Mucosa of rectum (tissue), 2 donors: ENCODE measurements around the gene PHLDA3.
"Not testable (repeated sequence)": the region's sequence is repeated elsewhere in the genome, so short reads cannot be mapped to it uniquely, and the experiment has no call there.

ENCODE experiments used
- H3K27ac ChIP-seq, 2 donors: one replicate each; pipeline ENCODE4 v1.7.0; 2013; ENCODE audit warnings: inconsistent platforms in 2 of 2, low read depth in 2 of 2, low read length in 2 of 2
- H3K27me3 ChIP-seq, 2 donors: one replicate each; pipeline ENCODE4 v1.7.0; 2013; ENCODE audit warnings: low read length in 2 of 2; ENCODE audit not compliant: control insufficient read depth in 2 of 2, insufficient read depth in 2 of 2
- H3K36me3 ChIP-seq, 2 donors: one replicate each; pipeline ENCODE4 v1.7.0; 2013; ENCODE audit warnings: low read length in 2 of 2; ENCODE audit not compliant: control insufficient read depth in 2 of 2, insufficient read depth in 2 of 2
- H3K4me1 ChIP-seq, 2 donors: one replicate each; pipeline ENCODE4 v1.7.0; 2013; ENCODE audit warnings: low read length in 2 of 2, mild to moderate bottlenecking in 1 of 2; ENCODE audit not compliant: control insufficient read depth in 2 of 2, insufficient read depth in 2 of 2
- H3K4me3 ChIP-seq, 2 donors: one replicate each; pipeline ENCODE4 v1.7.0; 2013; ENCODE audit warnings: low read length in 2 of 2
- H3K9ac ChIP-seq, 2 donors: one replicate each; pipeline ENCODE4 v1.7.0; 2013; ENCODE audit warnings: low read length in 2 of 2, low read depth in 1 of 2, mild to moderate bottlenecking in 1 of 2
- H3K9me3 ChIP-seq, 2 donors: one replicate each; pipeline ENCODE4 v1.7.0; 2013; ENCODE audit warnings: low read length in 2 of 2; ENCODE audit not compliant: control insufficient read depth in 2 of 2
- donor health status: healthy.
- donor health status: Normal muscosa, but diverticular disease.

PHLDA3 gene

GRCh38 chr1:201497935-201498509 is 29.0 kb upstream of the PHLDA3 start:
- no peaks in the 10 kb centered on the region for H3K27me3 ChIP-seq
- H3K36me3 ChIP-seq = peaks cover 23 to 24% of the 10 kb centered on the region in 2 donors
- H3K4me3 ChIP-seq = no peak overlapping the region
- H3K9ac ChIP-seq = no peak overlapping the region
- peaks cover 13 to 32% of the 10 kb centered on the region in 2 donors for H3K4me1 ChIP-seq
- H3K27ac ChIP-seq = peak overlapping the region; percentile 0 to 58
- no peaks in the 10 kb centered on the region for H3K9me3 ChIP-seq

- Histone ChIP-seq H3K36me3 (peaks cover 24 to 28% of the 10 kb centered on the region in 2 donors), H3K27ac (peak overlapping the region; percentile 59 to 67), H3K9me3 (no peaks in the 10 kb centered on the region), H3K4me1 (peaks cover 13 to 23% of the 10 kb centered on the region in 2 donors), H3K9ac (no peak overlapping the region), H3K27me3 (no peaks in the 10 kb centered on the region), H3K4me3 (peak overlapping the region in 1 of 2 donors; percentile 21)
Observed at GRCh38 chr1:201496296-201496690, 27.3 kb upstream of the PHLDA3 start.

- H3K9ac ChIP-seq = peak overlapping the region in 1 of 2 donors; percentile 23
- no peak overlapping the region for H3K4me3 ChIP-seq
- H3K4me1 ChIP-seq = peaks cover 13 to 17% of the 10 kb centered on the region in 2 donors
- no peaks in the 10 kb centered on the region for H3K27me3 ChIP-seq
- H3K27ac ChIP-seq = peak overlapping the region; percentile 59 to 67
- no peaks in the 10 kb centered on the region for H3K9me3 ChIP-seq
- H3K36me3 ChIP-seq = peaks cover 24 to 31% of the 10 kb centered on the region in 2 donors
Observed at GRCh38 chr1:201495551-201496295, 26.7 kb upstream of the PHLDA3 start.

GRCh38 chr1:201493757-201494617 is 25.0 kb upstream of the PHLDA3 start:
- no peak overlapping the region for H3K4me3 ChIP-seq

GRCh38 chr1:201493026-201493656 is 24.2 kb upstream of the PHLDA3 start:
- Histone ChIP-seq H3K27ac (peak overlapping the region in 1 of 2 donors; percentile 39), H3K4me1 (peaks cover 17 to 20% of the 10 kb centered on the region in 2 donors), H3K36me3 (peaks cover 29 to 44% of the 10 kb centered on the region in 2 donors)
- not testable (repeated sequence) for H3K9ac ChIP-seq, H3K27me3 ChIP-seq, H3K9me3 ChIP-seq, H3K4me3 ChIP-seq

More at GRCh38 chr1:201493757-201494617, 25.0 kb upstream of the PHLDA3 start:
- Histone ChIP-seq H3K4me1 (peaks cover 13 to 20% of the 10 kb centered on the region in 2 donors), H3K9ac (no peak overlapping the region), H3K27ac (peak overlapping the region; percentile 41 to 73), H3K27me3 (no peaks in the 10 kb centered on the region), H3K36me3 (peaks cover 33 to 41% of the 10 kb centered on the region in 2 donors), H3K9me3 (no peaks in the 10 kb centered on the region)

GRCh38 chr1:201491896-201492511 is 23.0 kb upstream of the PHLDA3 start:
- Histone ChIP-seq H3K9me3 (no peaks in the 10 kb centered on the region), H3K27me3 (no peaks in the 10 kb centered on the region), H3K27ac (peak overlapping the region; percentile 26 to 39), H3K4me3 (no peak overlapping the region), H3K9ac (no peak overlapping the region), H3K4me1 (peaks cover 17 to 20% of the 10 kb centered on the region in 2 donors), H3K36me3 (peaks cover 36 to 55% of the 10 kb centered on the region in 2 donors)

- Histone ChIP-seq H3K4me1 (peaks cover 14 to 20% of the 10 kb centered on the region in 2 donors), H3K27ac (peak overlapping the region in 1 of 2 donors; percentile 35), H3K9me3 (no peaks in the 10 kb centered on the region), H3K4me3 (no peak overlapping the region), H3K27me3 (no peaks in the 10 kb centered on the region), H3K9ac (no peak overlapping the region), H3K36me3 (peaks cover 46 to 65% of the 10 kb centered on the region in 2 donors)
Observed at GRCh38 chr1:201490708-201491131, 21.7 kb upstream of the PHLDA3 start.

- H3K9ac ChIP-seq = no peak overlapping the region
- peaks cover 9 to 20% of the 10 kb centered on the region in 2 donors for H3K4me1 ChIP-seq
- H3K4me3 ChIP-seq = no peak overlapping the region
- H3K9me3 ChIP-seq = no peaks in the 10 kb centered on the region
- no peaks in the 10 kb centered on the region for H3K27me3 ChIP-seq
- peaks cover 46 to 71% of the 10 kb centered on the region in 2 donors for H3K36me3 ChIP-seq
- peak overlapping the region in 1 of 2 donors; percentile 24 for H3K27ac ChIP-seq
Observed at GRCh38 chr1:201489643-201490261, 20.8 kb upstream of the PHLDA3 start.
